CD4-positive, alpha-beta T cell (primary cell): Measurements from ENCODE around the gene PHTF1. TPM values are rescaled to one million over a fixed set of nuclear protein-coding genes. Genes with fewer than 3 reads are reported as not detected.
A peak's percentile ranks its signal among the peaks of the same experiment; 100 is the strongest.

Experiments used
- ATAC-seq: fragments of 200-7000 bp; cut with Tn5 transposase; one replicate; pipeline ENCODE4 v1.10.0; 2022; ENCODE audit warnings: mild to moderate bottlenecking; ENCODE audit not compliant: poor library complexity
- CTCF ChIA-PET: fragments of 350-600 bp; sonication (Branson Sonifier 250); formaldehyde crosslinking; loops from one replicate; lab custom pipeline; 2021; ENCODE audit warnings: antibody characterized with exemption, inconsistent platforms; lab: Charles Lee
- POLR2A ChIA-PET: fragments of 350-600 bp; sonication (Branson Sonifier 250); formaldehyde crosslinking; loops from one replicate; lab custom pipeline; 2021; ENCODE audit warnings: antibody characterized with exemption, inconsistent platforms; lab: Charles Lee
- DNase-seq, 14 experiments: peaks; one replicate each; pipeline ENCODE4 v3.0.0-alpha.2; 2013 to 2020; ENCODE audit warnings: mixed read lengths in 2 of 14
- H3K27ac ChIP-seq, 2 donors: one replicate each; pipeline versions ENCODE4 v1.5.1 to v1.7.0; 2013; ENCODE audit warnings: low read length in 2 of 2, low read depth in 1 of 2, mild to moderate bottlenecking in 1 of 2
- H3K27me3 ChIP-seq, 2 experiments: 1 replicate in 1 of 2; 2 replicates in 1 of 2; pipeline versions ENCODE4 v1.6.1 to v1.7.0; 2013; ENCODE audit warnings: low read length in 2 of 2, control low read depth in 1 of 2, mild to moderate bottlenecking in 1 of 2, moderate library complexity in 1 of 2; ENCODE audit not compliant: insufficient read depth in 2 of 2, control insufficient read depth in 1 of 2
- H3K36me3 ChIP-seq: one replicate; pipeline ENCODE4 v1.6.1; 2013; ENCODE audit warnings: low read length, control low read depth; ENCODE audit not compliant: insufficient read depth
- H3K4me1 ChIP-seq: one replicate; pipeline ENCODE4 v1.6.1; 2013; ENCODE audit warnings: low read length, control low read depth; ENCODE audit not compliant: insufficient read depth
- H3K4me3 ChIP-seq: one replicate; pipeline ENCODE4 v1.5.1; 2013; ENCODE audit warnings: mild to moderate bottlenecking, low read length, moderate library complexity
- H3K9me3 ChIP-seq, 2 experiments: 1 replicate in 1 of 2; 2 replicates in 1 of 2; pipeline versions ENCODE4 v1.6.1 to v1.7.0; 2013; ENCODE audit warnings: low read length in 2 of 2, mild to moderate bottlenecking in 2 of 2, control low read depth in 1 of 2, moderate library complexity in 1 of 2; ENCODE audit not compliant: control insufficient read depth in 1 of 2, insufficient read depth in 1 of 2
- H3K27ac Mint-ChIP-seq: one replicate; pipeline ENCODE4 v1.8.0; 2020; ENCODE audit warnings: mixed read lengths
- H3K27me3 Mint-ChIP-seq: one replicate; pipeline ENCODE4 v1.8.0; 2021; ENCODE audit warnings: mixed read lengths
- H3K36me3 Mint-ChIP-seq: one replicate; pipeline ENCODE4 v1.8.0; 2021; ENCODE audit warnings: low read depth, mixed read lengths
- H3K4me1 Mint-ChIP-seq: one replicate; pipeline ENCODE4 v1.8.0; 2021; ENCODE audit warnings: low read depth, mixed read lengths
- H3K4me3 Mint-ChIP-seq: one replicate; pipeline ENCODE4 v1.8.0; 2020; ENCODE audit warnings: mild to moderate bottlenecking, mixed read lengths
- H3K9me3 Mint-ChIP-seq: one replicate; pipeline ENCODE4 v1.8.0; 2020; ENCODE audit warnings: mixed read lengths
- CTCF ChIP-seq: fragments of 200-600 bp; IDR thresholded peaks from one replicate; pipeline ENCODE4 v1.8.0; 2022; ENCODE audit warnings: antibody characterized with exemption, mild to moderate bottlenecking
- intact Hi-C, 2 experiments: fragments of 100-400 bp; cut with DNase I in 1 of 2; cut with micrococcal nuclease in 1 of 2; formaldehyde crosslinking; loops; one replicate each; pipeline versions ENCODE4 v1.15.1 to v1.9.0; 2023 to 2025; cut with DNase I, micrococcal nuclease
- polyA plus RNA-seq, 2 donors: library from polyadenylated mRNA; unstranded; fragments of 120-200 nt; gene quantifications; one replicate each; pipeline ENCODE4 v1.2.1, GENCODE V29; 2013
- total RNA-seq, 174 experiments: library from RNA in 2 of 174; stranded (reverse) in 2 of 174; gene quantifications; one replicate each; pipeline ENCODE4 v1.2.3 and lab custom pipeline; 2021 to 2026

Gene PHTF1
- total RNA-seq (1 to 10 TPM; 3.1 to 4.0 TPM), total RNA-seq (lab: John Stamatoyannopoulos, UW) (4.3 to 56.3 (median 17.1) reads per million in 172 experiments)
- polyA plus RNA-seq (2013, experiment 1 of 2): 7.0 TPM
- polyA plus RNA-seq (2013, experiment 2 of 2): 8.8 TPM

GRCh38 chr1:113759333-113760101 is at the start of gene PHTF1:
Gene PHTF1 (minus strand): TSS chr1:113759486. CDS start chr1:113758703, 783 bp downstream.
- H3K27me3 ChIP-seq: no peaks in the 10 kb centered on the region
- peak within 1 kb of the TSS; percentile 57 to 81 for H3K27ac ChIP-seq
- H3K4me3 Mint-ChIP-seq: peak within 1 kb of the TSS; percentile 95
- peaks cover 20% of the 10 kb centered on the region for H3K4me1 ChIP-seq
- peaks cover 41% of the 10 kb centered on the region for H3K4me1 Mint-ChIP-seq
- H3K9me3 ChIP-seq: no peaks in the 10 kb centered on the region
- peaks cover 18% of the 10 kb centered on the region for H3K36me3 Mint-ChIP-seq
- DNase-seq (peak; percentile 20 to 82 (median 46)), ATAC-seq (peak; percentile 68)
- H3K27me3 Mint-ChIP-seq: no peaks in the 10 kb centered on the region
- TF ChIP-seq CTCF: no peak
- peak within 1 kb of the TSS; percentile 91 for H3K4me3 ChIP-seq
- no peaks in the 10 kb centered on the region for H3K9me3 Mint-ChIP-seq
- ChIA-PET CTCF (interaction anchor here (0.7 to 1.7 kb wide), 5 partner anchors 10 to 58 kb away, joined by 3 to 5 read pairs (median 4); no protein-coding TSS in a partner anchor), POLR2A (interaction anchor here (0.6 to 3.6 kb wide), 12 partner anchors 9 to 170 kb away, joined by 3 to 47 read pairs (median 4); partner anchors contain the start of genes AP4B1, HIPK1 and RSBN1)
- intact Hi-C loops: loop anchor here (1.0 to 2.0 kb wide), 4 partner anchors 17 to 53 kb away; partner anchors contain the start of gene RSBN1 (in 1 of the 2)
- peak within 1 kb of the TSS; percentile 80 for H3K27ac Mint-ChIP-seq
- peaks cover 7% of the 10 kb centered on the region for H3K36me3 ChIP-seq

- intact Hi-C loops: no loop called here
- Mint-ChIP-seq H3K27ac (peak overlapping the region; percentile 69), H3K9me3 (peaks cover 3% of the 10 kb centered on the region), H3K4me3 (peak overlapping the region; percentile 75), H3K36me3 (peaks cover 54% of the 10 kb centered on the region), H3K27me3 (no peaks in the 10 kb centered on the region), H3K4me1 (peaks cover 80% of the 10 kb centered on the region)
- Histone ChIP-seq H3K27ac (no peak overlapping the region), H3K4me1 (peaks cover 33% of the 10 kb centered on the region), H3K27me3 (no peaks in the 10 kb centered on the region), H3K9me3 (no peaks in the 10 kb centered on the region), H3K4me3 (no peak overlapping the region), H3K36me3 (peaks cover 5% of the 10 kb centered on the region)
- POLR2A ChIA-PET: interaction anchor here (0.7 kb wide), 1 partner anchor 727 kb away, joined by 4 read pairs; no protein-coding TSS in a partner anchor
- DNase-seq (no peak), ATAC-seq (no peak)
- TF ChIP-seq CTCF: no peak
- CTCF ChIA-PET: no interaction called here
Observed at GRCh38 chr1:113808450-113809195, 49.3 kb upstream of the PHTF1 start.

GRCh38 chr1:113805639-113806038 is 46.4 kb upstream of the PHTF1 start:
- ChIA-PET CTCF (interaction anchor here (1.6 kb wide), 1 partner anchor 11 kb away, joined by 4 read pairs; no protein-coding TSS in a partner anchor), POLR2A (interaction anchor here (0.6 to 2.0 kb wide), 3 partner anchors 15 to 157 kb away, joined by 3 to 7 read pairs (median 6); no protein-coding TSS in a partner anchor)
- Histone ChIP-seq H3K4me3 (no peak overlapping the region), H3K9me3 (no peaks in the 10 kb centered on the region), H3K27me3 (no peaks in the 10 kb centered on the region), H3K36me3 (peaks cover 5% of the 10 kb centered on the region), H3K4me1 (peaks cover 29% of the 10 kb centered on the region), H3K27ac (no peak overlapping the region)
- H3K27me3 Mint-ChIP-seq: no peaks in the 10 kb centered on the region
- no peak for DNase-seq
- H3K36me3 Mint-ChIP-seq: peaks cover 46% of the 10 kb centered on the region
- H3K27ac Mint-ChIP-seq: no peak overlapping the region
- intact Hi-C loops: no loop called here
- no peak for TF ChIP-seq CTCF
- peak overlapping the region; percentile 13 for H3K4me3 Mint-ChIP-seq
- no peak for ATAC-seq
- H3K9me3 Mint-ChIP-seq: peaks cover 3% of the 10 kb centered on the region
- H3K4me1 Mint-ChIP-seq: peaks cover 88% of the 10 kb centered on the region
